Ascending aorta (tissue), 2 donors: Measurements from ENCODE around the gene DNAJC25. TPM values are rescaled to one million over a fixed set of nuclear protein-coding genes. Genes with fewer than 3 reads are reported as not detected.

Experiments used
- DNase-seq, 2 donors: peaks; one replicate each; pipeline ENCODE4 v3.0.0-alpha.2; 2019; ENCODE audit warnings: low spot score in 2 of 2
- H3K27ac ChIP-seq, 2 donors: fragments of 200-600 bp; sonication (generic); one replicate each; pipeline ENCODE4 v1.5.1; 2016 to 2017; ENCODE audit warnings: mild to moderate bottlenecking in 1 of 2
- H3K27me3 ChIP-seq: fragments of 200-600 bp; sonication (generic); one replicate; pipeline ENCODE4 v1.5.1; 2017
- H3K36me3 ChIP-seq, 2 donors: fragments of 200-600 bp; sonication (generic); one replicate each; pipeline ENCODE4 v1.5.1; 2016
- H3K4me1 ChIP-seq, 2 donors: fragments of 200-600 bp; sonication (generic); one replicate each; pipeline ENCODE4 v1.5.1; 2016 to 2017; ENCODE audit warnings: mild to moderate bottlenecking in 1 of 2
- H3K4me3 ChIP-seq, 2 donors: fragments of 200-600 bp; sonication (generic); one replicate each; pipeline ENCODE4 v1.5.1; 2016 to 2017; ENCODE audit warnings: mild to moderate bottlenecking in 1 of 2
- H3K9me3 ChIP-seq, 2 donors: fragments of 200-600 bp; sonication (generic); one replicate each; pipeline ENCODE4 v1.5.1; 2016
- CTCF ChIP-seq, 3 experiments: fragments of 200-600 bp in 2 of 3; fragments of 450-650 bp in 1 of 3; sonication (generic) in 2 of 3; IDR thresholded peaks; one replicate each; pipeline ENCODE4 v1.5.1; 2016 to 2019; ENCODE audit warnings: antibody characterized with exemption in 3 of 3, mild to moderate bottlenecking in 1 of 3, moderate library complexity in 1 of 3
- intact Hi-C: fragments of 100-400 bp; cut with DNase I; formaldehyde crosslinking; loops from one replicate; pipeline ENCODE4 v1.15.1; 2023
- total RNA-seq: library from RNA; depleted of rRNA; stranded (reverse); fragments of >200 nt; gene quantifications from one replicate; pipeline ENCODE4 v1.1.0, GENCODE V29; 2016

The DNAJC25 gene
- total RNA-seq, 1 donor from 2014 or later: 2.2 TPM

- TF ChIP-seq CTCF (IDR thresholded peaks at IDR 0.05): no peak
- intact Hi-C loops: no loop called here
Measured at GRCh38 chr9:111604054-111604615, 27.0 kb upstream of the DNAJC25 start.

GRCh38 chr9:111605041-111605559 lies 26.0 kb upstream of the DNAJC25 start:
- H3K9me3 ChIP-seq: no peaks in the 10 kb centered on the region
- H3K36me3 ChIP-seq: no peaks in the 10 kb centered on the region
- no peak overlapping the region for H3K4me3 ChIP-seq
- no peak overlapping the region for H3K27ac ChIP-seq
- intact Hi-C loops: no loop called here
- no peaks in the 10 kb centered on the region for H3K4me1 ChIP-seq
- no peak for DNase-seq
- no peaks in the 10 kb centered on the region for H3K27me3 ChIP-seq
- TF ChIP-seq CTCF (IDR thresholded peaks at IDR 0.05): no peak

More at GRCh38 chr9:111604054-111604615, 27.0 kb upstream of the DNAJC25 start:
- Histone ChIP-seq H3K4me1 (peaks cover 0 to 3% of the 10 kb centered on the region in 2 donors), H3K36me3 (no peaks in the 10 kb centered on the region), H3K4me3 (no peak overlapping the region), H3K27me3 (no peaks in the 10 kb centered on the region), H3K9me3 (no peaks in the 10 kb centered on the region), H3K27ac (no peak overlapping the region)
- no peak for DNase-seq

GRCh38 chr9:111610149-111610548 lies 21.0 kb upstream of the DNAJC25 start:
- no peak overlapping the region for H3K27ac ChIP-seq
- no peaks in the 10 kb centered on the region for H3K27me3 ChIP-seq

GRCh38 chr9:111610845-111611244 lies 20.3 kb upstream of the DNAJC25 start:
- no peaks in the 10 kb centered on the region for H3K27me3 ChIP-seq
- no peak overlapping the region for H3K4me3 ChIP-seq
- H3K4me1 ChIP-seq: no peaks in the 10 kb centered on the region
- DNase-seq: no peak
- H3K27ac ChIP-seq: no peak overlapping the region
- no peak for TF ChIP-seq CTCF (IDR thresholded peaks at IDR 0.05)
- no peaks in the 10 kb centered on the region for H3K36me3 ChIP-seq
- intact Hi-C loops: no loop called here
- no peaks in the 10 kb centered on the region for H3K9me3 ChIP-seq

More at GRCh38 chr9:111610149-111610548, 21.0 kb upstream of the DNAJC25 start:
- Histone ChIP-seq H3K9me3 (no peaks in the 10 kb centered on the region), H3K36me3 (no peaks in the 10 kb centered on the region), H3K4me3 (no peak overlapping the region), H3K4me1 (no peaks in the 10 kb centered on the region)
- intact Hi-C loops: no loop called here
- DNase-seq: no peak
- TF ChIP-seq CTCF (IDR thresholded peaks at IDR 0.05): no peak

- no peaks in the 10 kb centered on the region for H3K4me1 ChIP-seq
- H3K4me3 ChIP-seq: no peak overlapping the region
- no peaks in the 10 kb centered on the region for H3K36me3 ChIP-seq
- no peaks in the 10 kb centered on the region for H3K9me3 ChIP-seq
- H3K27ac ChIP-seq: no peak overlapping the region
- TF ChIP-seq CTCF (IDR thresholded peaks at IDR 0.05): no peak
- DNase-seq: no peak
- intact Hi-C loops: no loop called here
- no peaks in the 10 kb centered on the region for H3K27me3 ChIP-seq
Measured at GRCh38 chr9:111613436-111614040, 17.6 kb upstream of the DNAJC25 start.
